Skeletal muscle satellite cell (primary cell): Measurements from ENCODE around the gene STYXL2. TPM values are rescaled to one million over a fixed set of nuclear protein-coding genes. Genes with fewer than 3 reads are reported as not detected.

ENCODE experiments used
- H3K27me3 ChIP-seq: 2 replicates; pipeline ENCODE4 v1.7.0; 2013; ENCODE audit warnings: low read length; ENCODE audit not compliant: control insufficient read depth, insufficient read depth
- H3K36me3 ChIP-seq: 2 replicates; pipeline ENCODE4 v1.7.0; 2013; ENCODE audit warnings: mild to moderate bottlenecking, control low read depth, low read length; ENCODE audit not compliant: insufficient read depth
- H3K4me1 ChIP-seq: 2 replicates; pipeline ENCODE4 v1.7.0; 2013; ENCODE audit warnings: low read length; ENCODE audit not compliant: control insufficient read depth, insufficient read depth
- H3K4me2 ChIP-seq: 2 replicates; pipeline ENCODE4 v1.7.0; 2013; ENCODE audit warnings: mild to moderate bottlenecking, low read length
- H3K4me3 ChIP-seq: 2 replicates; pipeline ENCODE4 v1.7.0; 2013; ENCODE audit warnings: low read length
- H3K9ac ChIP-seq: 2 replicates; pipeline ENCODE4 v1.7.0; 2013; ENCODE audit warnings: mild to moderate bottlenecking, low read depth, low read length, moderate library complexity
- H3K9me3 ChIP-seq: replicated peaks from 2 replicates; pipeline ENCODE4 v1.7.0; 2013; ENCODE audit warnings: mild to moderate bottlenecking, control low read depth, low read length
- total RNA-seq: library from RNA; depleted of rRNA; stranded (reverse); fragments of >200 nt; gene quantifications from 2 replicates; pipeline ENCODE4 v1.2.3, GENCODE V29; 2012; rRNA removed

The STYXL2 gene
- total RNA-seq, result 0.25 and 1.1 TPM in 2 replicates

DNA sequence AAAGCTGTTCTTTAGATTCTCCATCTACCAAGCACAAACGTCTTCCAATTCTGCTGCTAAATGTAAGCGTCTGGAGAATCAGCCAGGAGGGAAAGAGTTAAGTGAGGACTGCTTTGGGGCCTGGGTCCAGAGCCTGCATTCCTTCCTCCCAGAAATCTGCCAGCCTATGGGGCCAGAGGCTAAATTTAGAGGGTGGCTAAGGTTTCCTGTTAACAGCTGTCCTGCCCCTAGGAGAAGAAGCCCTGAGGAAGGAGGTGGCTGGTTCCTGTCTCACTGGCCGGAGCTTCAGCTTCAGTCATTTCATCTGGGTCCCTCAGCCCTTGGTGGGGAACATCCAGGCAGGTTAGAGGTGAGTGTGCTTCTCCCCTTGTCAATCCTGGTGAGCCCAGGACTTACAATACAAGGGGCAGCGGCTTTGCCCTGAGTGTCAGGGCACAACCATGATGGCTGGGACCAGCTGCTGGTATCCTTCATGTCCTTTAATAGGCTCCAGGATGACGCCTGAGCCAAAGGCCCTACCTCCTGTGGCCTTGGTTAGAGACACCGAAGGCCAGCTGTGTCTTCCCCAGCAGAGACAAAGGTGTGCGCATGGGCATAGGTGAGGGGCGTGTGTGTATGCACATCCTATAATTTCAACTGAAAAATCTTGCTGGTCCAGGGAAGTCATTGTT is at the start of gene STYXL2:
TSS of gene STYXL2 (plus strand) at position 230 of the 671 bp plus-strand sequence. CDS start 775 bp downstream, outside the sequence.
- H3K4me3 ChIP-seq, result peak within 1 kb of the TSS; percentile 40
- H3K4me2 ChIP-seq, result peak within 1 kb of the TSS; percentile 59
- no peaks in the 10 kb centered on the region for H3K27me3 ChIP-seq
- no peaks in the 10 kb centered on the region for H3K9me3 ChIP-seq
- H3K4me1 ChIP-seq, result peaks cover 24% of the 10 kb centered on the region
- H3K9ac ChIP-seq, result no peak within 1 kb of the TSS
- no peaks in the 10 kb centered on the region for H3K36me3 ChIP-seq

- Histone ChIP-seq H3K4me3 (no peak overlapping the region), H3K4me2 (no peak overlapping the region), H3K9me3 (no peaks in the 10 kb centered on the region), H3K4me1 (peaks cover 12% of the 10 kb centered on the region), H3K27me3 (peaks cover 5% of the 10 kb centered on the region), H3K9ac (no peak overlapping the region), H3K36me3 (no peaks in the 10 kb centered on the region)
Observed at GRCh38 chr1:167051907-167052306, 42.0 kb upstream of the STYXL2 start.

GRCh38 chr1:167052389-167052788 is 41.5 kb upstream of the STYXL2 start:
- no peak overlapping the region for H3K4me3 ChIP-seq
- peaks cover 4% of the 10 kb centered on the region for H3K27me3 ChIP-seq
- H3K4me2 ChIP-seq, result no peak overlapping the region
- H3K9ac ChIP-seq, result no peak overlapping the region
- no peaks in the 10 kb centered on the region for H3K9me3 ChIP-seq
- peaks cover 12% of the 10 kb centered on the region for H3K4me1 ChIP-seq
- no peaks in the 10 kb centered on the region for H3K36me3 ChIP-seq

DNA sequence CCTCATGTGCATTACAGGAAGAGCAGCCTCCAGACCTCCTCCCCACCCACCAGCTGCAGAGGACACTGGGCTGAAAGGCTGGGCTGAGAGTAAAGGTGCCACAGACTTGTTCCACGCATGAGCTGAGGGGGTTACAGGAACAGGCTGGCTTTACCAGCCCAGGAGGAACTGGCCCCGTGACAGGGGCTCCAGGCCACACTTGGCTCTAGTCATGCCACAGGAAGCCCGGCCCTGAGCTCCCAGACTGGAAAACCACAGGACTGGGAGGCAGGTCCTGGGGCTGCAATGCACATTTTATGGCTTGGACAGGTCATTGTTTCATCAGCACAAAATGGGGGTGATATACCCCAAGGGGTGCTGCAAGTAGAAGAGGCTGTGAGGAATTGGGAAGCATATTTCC is 39.3 kb upstream of the STYXL2 start:
- Histone ChIP-seq H3K9ac (no peak overlapping the region), H3K27me3 (no peaks in the 10 kb centered on the region), H3K4me3 (no peak overlapping the region), H3K9me3 (no peaks in the 10 kb centered on the region), H3K4me1 (peaks cover 16% of the 10 kb centered on the region), H3K36me3 (no peaks in the 10 kb centered on the region), H3K4me2 (no peak overlapping the region)

DNA sequence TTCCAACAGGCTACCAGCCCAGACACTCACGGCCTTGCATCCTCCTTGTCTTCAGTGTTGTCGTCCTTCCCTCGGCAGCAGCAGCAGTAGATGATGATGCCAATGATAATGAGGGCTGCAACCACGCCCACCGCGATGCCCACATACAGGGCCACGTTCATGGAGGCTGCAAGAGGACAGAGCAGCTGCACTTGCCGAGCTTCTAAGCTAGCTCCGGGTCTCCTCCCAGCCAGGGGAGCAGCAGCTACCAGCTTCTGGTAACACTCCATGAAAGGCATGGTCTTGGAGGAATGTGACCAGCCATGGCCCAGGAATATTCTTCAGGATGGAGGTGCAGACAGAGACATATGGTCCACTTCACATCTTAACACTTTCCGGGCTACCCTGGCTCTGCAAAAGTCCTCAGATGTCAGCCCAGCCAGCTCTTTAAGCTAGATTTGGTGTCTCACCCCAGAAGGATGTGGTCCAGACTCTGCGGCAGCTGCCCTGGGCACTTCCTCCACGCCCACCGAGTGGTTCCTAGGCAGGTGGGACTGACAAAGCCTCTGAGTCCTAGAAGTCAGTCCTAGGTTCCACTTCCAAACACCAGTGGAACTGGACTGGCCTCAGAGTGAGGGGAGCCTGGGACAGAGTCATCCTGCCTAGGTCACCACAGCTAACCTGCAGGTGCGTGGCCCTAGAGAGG is 38.8 kb upstream of the STYXL2 start:
- Histone ChIP-seq H3K36me3 (no peaks in the 10 kb centered on the region), H3K4me3 (no peak overlapping the region), H3K9ac (no peak overlapping the region), H3K4me1 (peaks cover 16% of the 10 kb centered on the region), H3K9me3 (no peaks in the 10 kb centered on the region), H3K4me2 (no peak overlapping the region), H3K27me3 (no peaks in the 10 kb centered on the region)

- Histone ChIP-seq H3K4me1 (peaks cover 16% of the 10 kb centered on the region), H3K9ac (no peak overlapping the region), H3K36me3 (no peaks in the 10 kb centered on the region), H3K27me3 (peaks cover 6% of the 10 kb centered on the region), H3K4me3 (no peak overlapping the region), H3K4me2 (no peak overlapping the region), H3K9me3 (no peaks in the 10 kb centered on the region)
Observed at GRCh38 chr1:167056529-167057231, 37.2 kb upstream of the STYXL2 start.

DNA sequence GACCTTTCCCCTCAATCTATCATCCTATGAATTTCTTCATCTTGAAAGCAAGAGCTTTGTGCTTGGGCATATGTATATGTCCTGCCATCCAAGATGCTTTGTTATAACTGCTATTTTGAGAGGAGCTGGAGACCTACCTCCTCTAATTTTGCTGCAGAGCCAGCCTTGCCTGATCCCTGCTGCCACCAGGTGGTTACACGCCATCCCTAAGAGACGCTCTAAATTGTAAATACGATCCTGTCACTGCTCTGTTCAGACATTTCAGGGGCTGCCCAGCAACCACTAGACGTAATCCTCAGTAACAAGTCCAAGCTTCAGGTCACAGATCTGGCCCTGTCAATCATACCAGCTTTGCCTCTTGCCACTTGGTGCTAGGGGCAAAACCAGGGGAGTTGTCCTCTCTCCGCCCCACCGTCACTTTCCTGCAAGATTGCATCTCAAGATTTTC is 36.6 kb upstream of the STYXL2 start:
- Histone ChIP-seq H3K9ac (no peak overlapping the region), H3K4me3 (no peak overlapping the region), H3K36me3 (no peaks in the 10 kb centered on the region), H3K4me1 (peaks cover 16% of the 10 kb centered on the region), H3K27me3 (peaks cover 6% of the 10 kb centered on the region), H3K9me3 (no peaks in the 10 kb centered on the region), H3K4me2 (no peak overlapping the region)

GRCh38 chr1:167059045-167059808 is 34.6 kb upstream of the STYXL2 start:
- peaks cover 16% of the 10 kb centered on the region for H3K4me1 ChIP-seq
- no peak overlapping the region for H3K9ac ChIP-seq
- no peak overlapping the region for H3K4me3 ChIP-seq
- no peaks in the 10 kb centered on the region for H3K36me3 ChIP-seq
- no peaks in the 10 kb centered on the region for H3K9me3 ChIP-seq
- H3K4me2 ChIP-seq, result peak overlapping the region; percentile 60
- H3K27me3 ChIP-seq, result peaks cover 6% of the 10 kb centered on the region

DNA sequence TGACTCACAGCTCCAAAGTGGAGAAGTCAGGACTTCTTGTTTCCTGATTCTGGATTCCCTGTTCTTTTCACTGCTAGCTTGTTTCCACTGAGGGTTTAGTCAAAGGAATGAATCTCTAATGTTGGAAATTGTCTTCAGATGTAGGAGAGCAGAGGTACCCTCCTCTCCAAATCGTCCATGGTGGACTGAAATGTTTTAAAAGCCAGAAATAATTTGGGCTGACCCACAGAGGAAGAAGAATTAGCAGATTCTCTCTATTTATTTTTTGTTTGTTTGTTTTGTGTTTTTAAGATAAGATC is 34.1 kb upstream of the STYXL2 start:
- Histone ChIP-seq H3K36me3 (no peaks in the 10 kb centered on the region), H3K9ac (no peak overlapping the region), H3K27me3 (peaks cover 6% of the 10 kb centered on the region), H3K4me3 (no peak overlapping the region), H3K4me1 (peaks cover 11% of the 10 kb centered on the region), H3K4me2 (peak overlapping the region; percentile 9), H3K9me3 (no peaks in the 10 kb centered on the region)

DNA sequence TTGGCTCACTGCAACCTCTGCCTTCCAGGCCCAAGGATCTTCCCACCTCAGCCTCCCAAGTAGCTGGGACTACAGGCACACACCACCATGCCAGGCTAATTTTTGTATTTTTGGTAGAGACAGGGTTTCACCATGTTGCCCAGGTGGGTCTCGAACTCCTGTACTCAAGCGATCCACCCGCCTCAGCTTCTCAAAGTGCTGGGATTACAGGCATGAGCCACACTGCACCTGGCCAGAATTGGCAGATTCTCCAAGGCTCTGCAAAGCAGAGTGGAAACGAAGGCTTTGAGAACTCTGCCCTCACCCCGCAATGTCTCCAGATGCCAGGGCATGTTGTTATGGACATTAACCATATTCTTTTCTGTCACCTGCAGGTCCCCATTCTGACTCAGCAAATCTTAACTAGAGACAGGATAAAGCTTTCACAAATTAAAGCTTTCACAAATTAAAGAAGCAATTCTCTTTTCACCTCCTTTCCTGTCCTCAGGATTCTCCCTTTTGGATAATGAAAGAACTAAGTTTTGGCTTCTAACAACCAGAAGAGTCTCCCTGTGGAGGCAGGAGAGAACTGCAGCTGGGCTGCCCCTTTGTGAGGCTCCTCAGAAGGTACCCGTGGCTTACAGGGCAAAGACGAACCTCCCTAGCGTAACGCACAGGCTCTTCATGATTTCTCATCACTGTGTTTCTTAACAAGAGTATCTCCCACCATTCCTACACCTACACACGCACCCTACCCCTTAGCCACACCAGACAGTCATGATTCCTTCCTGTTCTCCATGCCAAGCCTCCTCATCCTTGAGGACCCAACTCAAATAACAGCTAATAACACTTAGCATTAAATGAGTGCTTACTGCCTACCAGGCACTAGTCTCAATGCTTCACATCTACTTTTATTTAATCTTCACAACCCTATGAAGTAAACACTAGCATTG is 33.5 kb upstream of the STYXL2 start:
- H3K27me3 ChIP-seq, result peaks cover 6% of the 10 kb centered on the region

More for the DNA sequence above, 33.5 kb upstream of the STYXL2 start:
- H3K4me3 ChIP-seq, result no peak overlapping the region
- no peaks in the 10 kb centered on the region for H3K9me3 ChIP-seq
- H3K36me3 ChIP-seq, result no peaks in the 10 kb centered on the region
- H3K4me1 ChIP-seq, result peaks cover 4% of the 10 kb centered on the region
- no peak overlapping the region for H3K4me2 ChIP-seq
- H3K9ac ChIP-seq, result no peak overlapping the region
